ENCODE measurements around the gene SMYD3. TPM values are rescaled to one million over a fixed set of nuclear protein-coding genes. Genes with fewer than 3 reads are reported as not detected.

Gene SMYD3
- polyA plus RNA-seq, 2 of the 4 experiments (the other 2 are of a cell fraction) = 18.2 to 35.2 TPM

DNA sequence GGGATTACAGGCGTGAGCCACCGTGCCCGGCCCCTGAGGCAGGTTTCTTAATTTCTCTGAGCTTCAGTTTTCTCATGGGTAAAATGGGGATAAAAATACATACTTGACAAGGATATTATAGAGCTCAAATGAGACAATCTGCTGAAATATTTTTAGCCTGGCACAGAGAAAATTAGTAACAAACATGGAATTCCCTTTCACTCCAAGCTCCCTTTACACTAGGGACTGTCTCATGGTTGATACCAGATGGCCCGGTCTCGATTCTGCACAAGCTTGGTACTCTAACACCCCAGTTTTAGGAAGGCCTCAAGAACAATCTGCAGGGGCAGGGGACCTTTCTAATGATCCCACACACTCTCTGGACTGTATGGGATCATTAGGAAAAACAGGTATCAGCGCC is 671.7 kb downstream of the SMYD3 start (continued):
- TF ChIP-seq, protein P1, sequence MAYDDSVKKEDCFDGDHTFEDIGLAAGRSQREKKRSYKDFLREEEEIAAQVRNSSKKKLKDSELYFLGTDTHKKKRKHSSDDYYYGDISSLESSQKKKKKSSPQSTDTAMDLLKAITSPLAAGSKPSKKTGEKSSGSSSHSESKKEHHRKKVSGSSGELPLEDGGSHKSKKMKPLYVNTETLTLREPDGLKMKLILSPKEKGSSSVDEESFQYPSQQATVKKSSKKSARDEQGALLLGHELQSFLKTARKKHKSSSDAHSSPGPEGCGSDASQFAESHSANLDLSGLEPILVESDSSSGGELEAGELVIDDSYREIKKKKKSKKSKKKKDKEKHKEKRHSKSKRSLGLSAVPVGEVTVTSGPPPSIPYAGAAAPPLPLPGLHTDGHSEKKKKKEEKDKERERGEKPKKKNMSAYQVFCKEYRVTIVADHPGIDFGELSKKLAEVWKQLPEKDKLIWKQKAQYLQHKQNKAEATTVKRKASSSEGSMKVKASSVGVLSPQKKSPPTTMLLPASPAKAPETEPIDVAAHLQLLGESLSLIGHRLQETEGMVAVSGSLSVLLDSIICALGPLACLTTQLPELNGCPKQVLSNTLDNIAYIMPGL (CRISPR knock-in tag; IDR thresholded peaks at IDR 0.05; ENCODE audit: borderline replicate concordance) = no peak
- TF ChIP-seq RARB (CRISPR knock-in tag; IDR thresholded peaks at IDR 0.05) (no peak), NFE2L2 (conservative IDR thresholded peaks at IDR 0.05; ENCODE audit: low read length) (no peak), SREBF2 (IDR thresholded peaks at IDR 0.05) (no peak), NR3C1 (IDR thresholded peaks at IDR 0.05) (no peak), ZNF302 (CRISPR knock-in tag; IDR thresholded peaks at IDR 0.05) (no peak), RNF2 (IDR thresholded peaks at IDR 0.05; ENCODE audit: borderline replicate concordance, low read depth) (no peak)
- TF ChIP-seq, protein P2, sequence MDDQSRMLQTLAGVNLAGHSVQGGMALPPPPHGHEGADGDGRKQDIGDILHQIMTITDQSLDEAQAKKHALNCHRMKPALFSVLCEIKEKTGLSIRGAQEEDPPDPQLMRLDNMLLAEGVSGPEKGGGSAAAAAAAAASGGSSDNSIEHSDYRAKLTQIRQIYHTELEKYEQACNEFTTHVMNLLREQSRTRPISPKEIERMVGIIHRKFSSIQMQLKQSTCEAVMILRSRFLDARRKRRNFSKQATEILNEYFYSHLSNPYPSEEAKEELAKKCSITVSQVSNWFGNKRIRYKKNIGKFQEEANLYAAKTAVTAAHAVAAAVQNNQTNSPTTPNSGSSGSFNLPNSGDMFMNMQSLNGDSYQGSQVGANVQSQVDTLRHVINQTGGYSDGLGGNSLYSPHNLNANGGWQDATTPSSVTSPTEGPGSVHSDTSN (IDR thresholded peaks at IDR 0.05) = no peak
- TF ChIP-seq, protein P3, sequence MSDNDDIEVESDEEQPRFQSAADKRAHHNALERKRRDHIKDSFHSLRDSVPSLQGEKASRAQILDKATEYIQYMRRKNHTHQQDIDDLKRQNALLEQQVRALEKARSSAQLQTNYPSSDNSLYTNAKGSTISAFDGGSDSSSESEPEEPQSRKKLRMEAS (IDR thresholded peaks at IDR 0.05) = no peak
- TF ChIP-seq, protein P4, sequence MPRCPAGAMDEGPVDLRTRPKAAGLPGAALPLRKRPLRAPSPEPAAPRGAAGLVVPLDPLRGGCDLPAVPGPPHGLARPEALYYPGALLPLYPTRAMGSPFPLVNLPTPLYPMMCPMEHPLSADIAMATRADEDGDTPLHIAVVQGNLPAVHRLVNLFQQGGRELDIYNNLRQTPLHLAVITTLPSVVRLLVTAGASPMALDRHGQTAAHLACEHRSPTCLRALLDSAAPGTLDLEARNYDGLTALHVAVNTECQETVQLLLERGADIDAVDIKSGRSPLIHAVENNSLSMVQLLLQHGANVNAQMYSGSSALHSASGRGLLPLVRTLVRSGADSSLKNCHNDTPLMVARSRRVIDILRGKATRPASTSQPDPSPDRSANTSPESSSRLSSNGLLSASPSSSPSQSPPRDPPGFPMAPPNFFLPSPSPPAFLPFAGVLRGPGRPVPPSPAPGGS (IDR thresholded peaks at IDR 0.05) = no peak

DNA sequence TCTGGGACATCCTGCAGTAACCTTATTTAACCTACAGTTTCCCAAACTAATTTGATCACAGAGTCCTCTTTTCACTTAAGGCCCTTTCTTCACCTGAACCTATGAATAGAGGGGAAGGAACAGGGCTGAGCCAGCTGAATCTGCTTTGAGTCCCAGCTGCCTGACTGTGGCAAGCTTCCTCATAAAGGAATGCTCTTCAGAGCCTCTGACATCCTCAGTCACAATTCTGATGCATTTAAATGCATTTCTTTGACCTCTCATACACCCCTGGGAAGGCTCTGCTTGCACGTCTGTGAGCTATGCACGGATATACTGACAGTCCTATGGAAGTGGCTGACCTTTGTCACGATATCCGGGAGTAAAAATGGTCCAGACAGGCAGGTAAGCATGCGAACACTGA is 673.1 kb downstream of the SMYD3 start:
- FAIRE-seq = no peak
- H3K9me3 ChIP-seq = no peaks in the 10 kb centered on the region

More for the DNA sequence above, 673.1 kb downstream of the SMYD3 start:
- 87% methylated on average over 5 of the region's 5 CpGs for WGBS (ENCODE audit: missing lambda C conversion rate)
- ChIA-PET CTCF (no interaction called here), POLR2A (no interaction called here)
- ATAC-seq (no peak), DNase-seq (ENCODE audit: low read depth in 1 of 2, low spot score in 1 of 2) (no peak)
- Histone ChIP-seq H3K27ac (no peak overlapping the region), H3K4me3 (no peak overlapping the region), H3K4me1 (no peaks in the 10 kb centered on the region), H3K4me2 (no peak overlapping the region)
- TF ChIP-seq, protein P4 (IDR thresholded peaks at IDR 0.05) = no peak
- TF ChIP-seq HOXB13 (CRISPR knock-in tag; IDR thresholded peaks at IDR 0.05; ENCODE audit: low read depth) = no peak
- no peak for TF ChIP-seq CHD4 (IDR thresholded peaks at IDR 0.05; ENCODE audit: borderline replicate concordance)
- no peak for TF ChIP-seq HEYL (CRISPR knock-in tag; IDR thresholded peaks at IDR 0.05)
- TF ChIP-seq ESRRA (IDR thresholded peaks at IDR 0.05; ENCODE audit: borderline replicate concordance, low read length) = no peak
- TF ChIP-seq, protein P5, sequence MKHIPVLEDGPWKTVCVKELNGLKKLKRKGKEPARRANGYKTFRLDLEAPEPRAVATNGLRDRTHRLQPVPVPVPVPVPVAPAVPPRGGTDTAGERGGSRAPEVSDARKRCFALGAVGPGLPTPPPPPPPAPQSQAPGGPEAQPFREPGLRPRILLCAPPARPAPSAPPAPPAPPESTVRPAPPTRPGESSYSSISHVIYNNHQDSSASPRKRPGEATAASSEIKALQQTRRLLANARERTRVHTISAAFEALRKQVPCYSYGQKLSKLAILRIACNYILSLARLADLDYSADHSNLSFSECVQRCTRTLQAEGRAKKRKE (CRISPR knock-in tag; IDR thresholded peaks at IDR 0.05; ENCODE audit: low read depth) = no peak
- TF ChIP-seq POLR2AphosphoS2 (conservative IDR thresholded peaks at IDR 0.05; ENCODE audit: low read length) = no peak
- TF ChIP-seq JUNB (IDR thresholded peaks at IDR 0.05) = no peak
- TF ChIP-seq CBX8 (IDR thresholded peaks at IDR 0.05) = no peak
- TF ChIP-seq FOSL2 (IDR thresholded peaks at IDR 0.05) = no peak
- no peak for TF ChIP-seq FOSL2 (CRISPR knock-in tag; IDR thresholded peaks at IDR 0.05)
- TF ChIP-seq ZNF302 (CRISPR knock-in tag; IDR thresholded peaks at IDR 0.05) = no peak
- TF ChIP-seq ZFP36 (IDR thresholded peaks at IDR 0.05; ENCODE audit: borderline replicate concordance, partially characterized antibody) = no peak
- TF ChIP-seq SMC3 (IDR thresholded peaks at IDR 0.05) = no peak
- TF ChIP-seq, protein P6, sequence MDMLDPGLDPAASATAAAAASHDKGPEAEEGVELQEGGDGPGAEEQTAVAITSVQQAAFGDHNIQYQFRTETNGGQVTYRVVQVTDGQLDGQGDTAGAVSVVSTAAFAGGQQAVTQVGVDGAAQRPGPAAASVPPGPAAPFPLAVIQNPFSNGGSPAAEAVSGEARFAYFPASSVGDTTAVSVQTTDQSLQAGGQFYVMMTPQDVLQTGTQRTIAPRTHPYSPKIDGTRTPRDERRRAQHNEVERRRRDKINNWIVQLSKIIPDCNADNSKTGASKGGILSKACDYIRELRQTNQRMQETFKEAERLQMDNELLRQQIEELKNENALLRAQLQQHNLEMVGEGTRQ (IDR thresholded peaks at IDR 0.05) = no peak
